Measurements from ENCODE around the gene MICAL2.

GRCh38 chr11:12103411-12104225 is 6.8 kb upstream of the MICAL2 start:
- no peak for TF ChIP-seq CTCF (IDR thresholded peaks at IDR 0.05)
- no peak for TF ChIP-seq ZFX (IDR thresholded peaks at IDR 0.05; ENCODE audit: borderline replicate concordance)

Data from 22Rv1 (cell line).